KMS-11 (cell line): ENCODE measurements around the gene CTCFL.

Experiments
- H2AFZ ChIP-seq: fragments of 200-600 bp; sonication (generic); 2 replicates; pipeline ENCODE4 v1.6.1; 2016; ENCODE audit warnings: antibody characterized with exemption, mixed run types, low read depth
- H3K27ac ChIP-seq: fragments of 200-600 bp; sonication (generic); 2 replicates; pipeline ENCODE4 v1.6.1; 2016; ENCODE audit warnings: mild to moderate bottlenecking, mixed run types
- H3K27me3 ChIP-seq: fragments of 200-600 bp; sonication (generic); 2 replicates; pipeline ENCODE4 v1.6.1; 2017; ENCODE audit warnings: mild to moderate bottlenecking, low read depth, mixed run types, moderate library complexity; ENCODE audit not compliant: insufficient read depth
- H3K36me3 ChIP-seq: fragments of 200-600 bp; sonication (generic); 2 replicates; pipeline ENCODE4 v1.6.1; 2017; ENCODE audit warnings: mild to moderate bottlenecking, mixed run types; ENCODE audit not compliant: insufficient read depth
- H3K4me1 ChIP-seq: fragments of 200-600 bp; sonication (generic); 2 replicates; pipeline ENCODE4 v1.6.1; 2016; ENCODE audit warnings: mild to moderate bottlenecking, low read depth, mixed run types; ENCODE audit not compliant: poor library complexity, severe bottlenecking
- H3K4me2 ChIP-seq: fragments of 200-600 bp; sonication (generic); 2 replicates; pipeline ENCODE4 v1.7.0; 2016; ENCODE audit warnings: mild to moderate bottlenecking, mixed run types
- H3K4me3 ChIP-seq: fragments of 200-600 bp; sonication (generic); IDR thresholded peaks from 2 replicates; pipeline ENCODE4 v1.6.1; 2017; ENCODE audit warnings: low read depth, low read length, mixed read lengths; ENCODE audit not compliant: insufficient read depth
- H3K79me2 ChIP-seq: fragments of 200-600 bp; sonication (generic); 2 replicates; pipeline ENCODE4 v1.6.1; 2016; ENCODE audit warnings: low read depth, mixed run types; ENCODE audit not compliant: insufficient read depth
- H3K9ac ChIP-seq: fragments of 200-600 bp; sonication (generic); 2 replicates; pipeline ENCODE4 v1.6.1; 2016; ENCODE audit warnings: mild to moderate bottlenecking, mixed run types
- H4K20me1 ChIP-seq: fragments of 200-600 bp; sonication (generic); 2 replicates; pipeline ENCODE4 v1.6.1; 2016; ENCODE audit warnings: mild to moderate bottlenecking, mixed run types; ENCODE audit not compliant: insufficient read depth
- TF ChIP-seq, protein P1 (sequence below): fragments of 200-600 bp; sonication (generic); conservative IDR thresholded peaks from 2 replicates; pipeline ENCODE4 v1.6.1; 2017; ENCODE audit warnings: low read depth, mild to moderate bottlenecking, antibody characterized with exemption, low read length, moderate library complexity, mixed read lengths

The CTCFL gene

DNA sequence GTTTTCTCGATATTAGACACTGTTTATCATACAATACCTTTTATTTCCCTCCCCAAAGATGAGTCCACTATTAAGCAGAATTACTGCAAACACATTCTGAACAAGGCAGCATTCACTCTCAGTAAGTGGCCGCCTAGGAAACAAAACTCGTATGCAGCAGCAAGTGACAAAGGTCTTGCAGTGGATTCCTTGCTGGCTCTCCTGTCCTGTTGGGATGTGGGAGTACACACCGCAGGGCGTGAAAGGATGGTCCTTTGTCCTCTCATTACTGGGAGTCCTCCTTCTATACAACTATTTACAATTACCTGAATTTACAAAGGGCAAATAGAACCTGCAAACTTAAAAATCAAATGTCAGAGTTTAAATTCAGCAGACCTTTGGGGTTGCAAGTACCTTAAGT lies 16.1 kb downstream of the CTCFL start:
- Histone ChIP-seq H3K27me3 (no peaks in the 10 kb centered on the region), H3K4me1 (no peaks in the 10 kb centered on the region), H4K20me1 (no peaks in the 10 kb centered on the region), H3K36me3 (no peaks in the 10 kb centered on the region), H2AFZ (no peak overlapping the region), H3K4me3 (no peak overlapping the region), H3K4me2 (no peak overlapping the region), H3K79me2 (no peaks in the 10 kb centered on the region), H3K9ac (no peak overlapping the region), H3K27ac (no peak overlapping the region)
- TF ChIP-seq, protein P1, sequence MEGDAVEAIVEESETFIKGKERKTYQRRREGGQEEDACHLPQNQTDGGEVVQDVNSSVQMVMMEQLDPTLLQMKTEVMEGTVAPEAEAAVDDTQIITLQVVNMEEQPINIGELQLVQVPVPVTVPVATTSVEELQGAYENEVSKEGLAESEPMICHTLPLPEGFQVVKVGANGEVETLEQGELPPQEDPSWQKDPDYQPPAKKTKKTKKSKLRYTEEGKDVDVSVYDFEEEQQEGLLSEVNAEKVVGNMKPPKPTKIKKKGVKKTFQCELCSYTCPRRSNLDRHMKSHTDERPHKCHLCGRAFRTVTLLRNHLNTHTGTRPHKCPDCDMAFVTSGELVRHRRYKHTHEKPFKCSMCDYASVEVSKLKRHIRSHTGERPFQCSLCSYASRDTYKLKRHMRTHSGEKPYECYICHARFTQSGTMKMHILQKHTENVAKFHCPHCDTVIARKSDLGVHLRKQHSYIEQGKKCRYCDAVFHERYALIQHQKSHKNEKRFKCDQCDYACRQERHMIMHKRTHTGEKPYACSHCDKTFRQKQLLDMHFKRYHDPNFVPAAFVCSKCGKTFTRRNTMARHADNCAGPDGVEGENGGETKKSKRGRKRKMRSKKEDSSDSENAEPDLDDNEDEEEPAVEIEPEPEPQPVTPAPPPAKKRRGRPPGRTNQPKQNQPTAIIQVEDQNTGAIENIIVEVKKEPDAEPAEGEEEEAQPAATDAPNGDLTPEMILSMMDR: no peak

DNA sequence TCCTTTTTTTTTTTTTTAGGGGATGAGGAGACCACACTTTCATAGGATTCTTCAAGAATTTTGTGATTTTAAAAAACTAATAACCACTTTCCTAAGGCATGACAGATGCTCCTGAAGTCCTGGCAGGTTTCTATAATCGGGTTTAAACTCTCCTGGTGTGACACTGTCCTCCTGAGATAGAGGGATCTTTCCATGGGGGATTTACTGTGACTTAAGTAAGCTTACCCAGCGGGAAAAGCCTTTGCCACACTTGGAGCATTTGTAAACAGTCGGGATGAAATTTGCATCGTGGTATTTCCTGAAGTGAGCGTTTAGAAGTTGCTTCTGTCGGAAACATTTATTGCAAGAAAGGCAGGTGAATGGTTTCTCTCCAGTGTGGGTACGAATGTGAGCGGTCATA lies 16.6 kb downstream of the CTCFL start:
- Histone ChIP-seq H3K4me3 (no peak overlapping the region), H4K20me1 (no peaks in the 10 kb centered on the region), H3K4me1 (no peaks in the 10 kb centered on the region), H3K36me3 (no peaks in the 10 kb centered on the region), H3K4me2 (no peak overlapping the region), H3K9ac (no peak overlapping the region), H3K27ac (no peak overlapping the region), H3K79me2 (no peaks in the 10 kb centered on the region), H3K27me3 (no peaks in the 10 kb centered on the region), H2AFZ (no peak overlapping the region)
- TF ChIP-seq, protein P1: no peak

DNA sequence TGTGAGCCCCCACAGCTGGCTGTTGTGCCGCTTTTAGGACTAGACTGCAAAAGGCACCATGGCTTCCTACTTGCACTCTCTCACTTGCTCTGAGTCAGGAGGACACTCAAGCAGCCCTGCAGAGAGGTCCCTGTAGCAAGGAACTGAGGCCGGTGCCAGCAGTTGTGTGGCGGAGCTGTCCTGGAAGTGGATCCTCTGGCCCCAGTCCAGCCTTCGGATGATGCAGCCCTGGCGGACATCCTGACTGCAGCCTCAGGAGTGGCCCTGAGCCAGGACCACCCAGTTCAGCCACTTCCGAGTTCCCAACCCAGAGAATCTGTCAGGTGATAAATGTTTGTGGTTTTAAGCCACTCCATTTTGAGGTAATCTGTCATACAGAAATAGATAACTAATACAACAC lies 17.5 kb downstream of the CTCFL start:
- Histone ChIP-seq H3K4me3 (no peak overlapping the region), H3K27ac (no peak overlapping the region), H3K27me3 (no peaks in the 10 kb centered on the region), H3K79me2 (no peaks in the 10 kb centered on the region), H3K36me3 (no peaks in the 10 kb centered on the region), H3K4me1 (no peaks in the 10 kb centered on the region), H3K9ac (no peak overlapping the region), H2AFZ (no peak overlapping the region), H4K20me1 (no peaks in the 10 kb centered on the region), H3K4me2 (no peak overlapping the region)
- TF ChIP-seq, protein P1: no peak

DNA sequence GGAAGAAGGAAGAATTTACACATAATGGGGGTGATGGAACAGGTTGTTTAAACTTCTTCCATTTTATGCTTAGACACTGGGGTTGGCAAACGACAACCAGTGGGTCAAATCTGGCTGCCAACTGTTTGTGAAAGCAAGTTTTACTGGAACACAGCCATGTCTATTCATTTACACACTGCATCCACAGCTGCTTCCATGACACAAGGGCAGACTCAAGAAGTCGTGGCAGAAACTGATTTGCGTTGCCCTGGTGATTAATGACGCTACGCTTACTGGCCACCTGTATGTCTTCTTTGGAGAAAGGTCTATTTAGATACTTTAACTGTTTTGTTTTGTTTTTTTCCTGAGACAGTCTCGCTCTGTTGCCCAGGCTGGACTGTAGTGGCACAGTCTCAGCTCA lies 19.0 kb downstream of the CTCFL start:
- Histone ChIP-seq H4K20me1 (no peaks in the 10 kb centered on the region), H3K4me1 (peaks cover 2% of the 10 kb centered on the region), H3K4me2 (no peak overlapping the region), H3K4me3 (no peak overlapping the region), H3K27ac (no peak overlapping the region), H3K9ac (no peak overlapping the region), H2AFZ (no peak overlapping the region), H3K79me2 (no peaks in the 10 kb centered on the region), H3K27me3 (no peaks in the 10 kb centered on the region), H3K36me3 (no peaks in the 10 kb centered on the region)
- TF ChIP-seq, protein P1: no peak
